SK-N-MC (cell line): ENCODE results near the gene SPACA7.

Source experiments
- DNase-seq: peaks from one replicate; pipeline ENCODE4 v3.0.0-alpha.2; 2011; ENCODE audit warnings: low read depth, low spot score
- H3K27ac ChIP-seq: fragments of 200-600 bp; sonication (generic); 2 replicates; pipeline ENCODE4 v1.5.1; 2016; ENCODE audit warnings: mixed run types
- H3K36me3 ChIP-seq: fragments of 200-600 bp; sonication (generic); 2 replicates; pipeline ENCODE4 v1.6.1; 2017; ENCODE audit warnings: antibody characterized with exemption, low read length, mixed read lengths; ENCODE audit not compliant: insufficient read depth
- H3K4me3 ChIP-seq: fragments of 200-600 bp; sonication (generic); 2 replicates; pipeline ENCODE4 v1.5.1; 2016
- H3K9ac ChIP-seq: fragments of 200-600 bp; sonication (generic); 2 replicates; pipeline ENCODE4 v1.8.0; 2017; ENCODE audit warnings: mixed run types, mixed read lengths; ENCODE audit not compliant: insufficient read length
- H3K9me3 ChIP-seq: fragments of 200-600 bp; sonication (generic); 2 replicates; pipeline ENCODE4 v1.6.1; 2017; ENCODE audit warnings: low read depth, mild to moderate bottlenecking, antibody characterized with exemption, low read length, moderate library complexity, mixed read lengths
- EZH2 ChIP-seq: fragments of 200-600 bp; sonication (generic); IDR thresholded peaks from one replicate; pipeline ENCODE4 v1.6.1; 2017; ENCODE audit warnings: antibody characterized with exemption
- FOXP2 ChIP-seq: optimal IDR thresholded peaks from 2 replicates; pipeline ENCODE3; 2011; ENCODE audit warnings: mild to moderate bottlenecking, moderate library complexity; ENCODE audit not compliant: insufficient read depth; ENCODE audit errors: extremely low read length, control extremely low read depth
- POLR2AphosphoS5 ChIP-seq: IDR thresholded peaks from 2 replicates; pipeline ENCODE4 v1.6.1; 2012; ENCODE audit warnings: mild to moderate bottlenecking, low read depth, low read length, borderline replicate concordance

Gene SPACA7

GRCh38 chr13:112455476-112456059, 79.4 kb downstream of the SPACA7 start:
- Histone ChIP-seq H3K4me3 (no peak overlapping the region), H3K9me3 (no peaks in the 10 kb centered on the region), H3K36me3 (no peaks in the 10 kb centered on the region), H3K9ac (no peak overlapping the region), H3K27ac (no peak overlapping the region)
- TF ChIP-seq POLR2AphosphoS5 (no peak), EZH2 (no peak)
- no peak for DNase-seq

GRCh38 chr13:112456138-112457056, 80.2 kb downstream of the SPACA7 start:
- TF ChIP-seq POLR2AphosphoS5 (no peak), EZH2 (no peak), FOXP2 (no peak)

GRCh38 chr13:112457081-112457480, 80.9 kb downstream of the SPACA7 start:
- H3K9me3 ChIP-seq = no peaks in the 10 kb centered on the region
- no peak overlapping the region for H3K9ac ChIP-seq
- H3K4me3 ChIP-seq = no peak overlapping the region
- H3K27ac ChIP-seq = no peak overlapping the region
- DNase-seq = no peak
- no peaks in the 10 kb centered on the region for H3K36me3 ChIP-seq
- TF ChIP-seq EZH2 = no peak
- TF ChIP-seq FOXP2 = no peak
- no peak for TF ChIP-seq POLR2AphosphoS5

More at GRCh38 chr13:112456138-112457056, 80.2 kb downstream of the SPACA7 start:
- Histone ChIP-seq H3K9ac (no peak overlapping the region), H3K9me3 (no peaks in the 10 kb centered on the region), H3K4me3 (no peak overlapping the region), H3K27ac (no peak overlapping the region), H3K36me3 (no peaks in the 10 kb centered on the region)
- no peak for DNase-seq

- Histone ChIP-seq H3K36me3 (no peaks in the 10 kb centered on the region), H3K9ac (no peak overlapping the region), H3K9me3 (no peaks in the 10 kb centered on the region), H3K4me3 (no peak overlapping the region), H3K27ac (no peak overlapping the region)
- no peak for TF ChIP-seq EZH2
- no peak for TF ChIP-seq POLR2AphosphoS5
- TF ChIP-seq FOXP2 = no peak
- no peak for DNase-seq
Measured at GRCh38 chr13:112457485-112457884, 81.3 kb downstream of the SPACA7 start.

- Histone ChIP-seq H3K9me3 (no peaks in the 10 kb centered on the region), H3K27ac (no peak overlapping the region), H3K4me3 (no peak overlapping the region), H3K36me3 (no peaks in the 10 kb centered on the region), H3K9ac (no peak overlapping the region)
- no peak for TF ChIP-seq EZH2
- TF ChIP-seq POLR2AphosphoS5 = no peak
- no peak for TF ChIP-seq FOXP2
- no peak for DNase-seq
Measured at GRCh38 chr13:112462408-112462807, 86.3 kb downstream of the SPACA7 start.

GRCh38 chr13:112464720-112465119, 88.6 kb downstream of the SPACA7 start:
- H3K9ac ChIP-seq = no peak overlapping the region
- H3K4me3 ChIP-seq = no peak overlapping the region
- no peak for DNase-seq
- H3K9me3 ChIP-seq = no peaks in the 10 kb centered on the region
- H3K36me3 ChIP-seq = no peaks in the 10 kb centered on the region
- no peak for TF ChIP-seq FOXP2
- H3K27ac ChIP-seq = no peak overlapping the region

- Histone ChIP-seq H3K9ac (no peak overlapping the region), H3K9me3 (no peaks in the 10 kb centered on the region), H3K4me3 (no peak overlapping the region), H3K36me3 (no peaks in the 10 kb centered on the region), H3K27ac (no peak overlapping the region)
- TF ChIP-seq FOXP2 (no peak), POLR2AphosphoS5 (no peak), EZH2 (no peak)
- no peak for DNase-seq
Measured at GRCh38 chr13:112465251-112466131, 89.3 kb downstream of the SPACA7 start.
